ENCODE measurements around the gene C11orf42. TPM values are rescaled to one million over a fixed set of nuclear protein-coding genes. Genes with fewer than 3 reads are reported as not detected.
"Not testable (repeated sequence)": the region's sequence is repeated elsewhere in the genome, so short reads cannot be mapped to it uniquely, and the experiment has no call there.

Gene C11orf42
- total RNA-seq, 4 donors from 2014 or later = not detected

DNA sequence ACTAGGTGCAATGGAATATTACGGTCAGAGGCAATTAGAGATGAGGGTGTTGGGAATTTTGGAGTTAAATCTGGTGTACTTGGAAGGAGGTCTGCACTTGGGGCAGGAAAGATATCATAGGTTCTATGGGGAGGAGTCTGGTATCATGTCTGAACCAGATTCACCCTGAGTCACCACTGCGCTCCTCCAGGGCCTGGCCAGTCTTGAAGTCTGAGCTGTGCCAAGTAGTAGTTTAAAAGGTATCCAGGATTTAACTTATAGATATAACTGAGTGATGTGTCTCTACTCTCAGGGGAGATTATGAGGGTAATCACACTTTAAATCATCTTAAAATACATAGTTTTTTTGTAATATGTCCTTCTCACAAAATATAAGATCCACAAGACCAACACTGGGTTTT is 40.2 kb downstream of the C11orf42 start:
- no peaks in the 10 kb centered on the region for H3K36me3 ChIP-seq
- no peaks in the 10 kb centered on the region for H3K9me3 ChIP-seq
- DNase-seq = no peak
- H3K4me3 ChIP-seq = no peak overlapping the region
- TF ChIP-seq POLR2A (IDR thresholded peaks at IDR 0.05) = no peak
- TF ChIP-seq, protein P1, sequence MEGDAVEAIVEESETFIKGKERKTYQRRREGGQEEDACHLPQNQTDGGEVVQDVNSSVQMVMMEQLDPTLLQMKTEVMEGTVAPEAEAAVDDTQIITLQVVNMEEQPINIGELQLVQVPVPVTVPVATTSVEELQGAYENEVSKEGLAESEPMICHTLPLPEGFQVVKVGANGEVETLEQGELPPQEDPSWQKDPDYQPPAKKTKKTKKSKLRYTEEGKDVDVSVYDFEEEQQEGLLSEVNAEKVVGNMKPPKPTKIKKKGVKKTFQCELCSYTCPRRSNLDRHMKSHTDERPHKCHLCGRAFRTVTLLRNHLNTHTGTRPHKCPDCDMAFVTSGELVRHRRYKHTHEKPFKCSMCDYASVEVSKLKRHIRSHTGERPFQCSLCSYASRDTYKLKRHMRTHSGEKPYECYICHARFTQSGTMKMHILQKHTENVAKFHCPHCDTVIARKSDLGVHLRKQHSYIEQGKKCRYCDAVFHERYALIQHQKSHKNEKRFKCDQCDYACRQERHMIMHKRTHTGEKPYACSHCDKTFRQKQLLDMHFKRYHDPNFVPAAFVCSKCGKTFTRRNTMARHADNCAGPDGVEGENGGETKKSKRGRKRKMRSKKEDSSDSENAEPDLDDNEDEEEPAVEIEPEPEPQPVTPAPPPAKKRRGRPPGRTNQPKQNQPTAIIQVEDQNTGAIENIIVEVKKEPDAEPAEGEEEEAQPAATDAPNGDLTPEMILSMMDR (IDR thresholded peaks at IDR 0.05) = no peak
- H3K4me1 ChIP-seq = no peaks in the 10 kb centered on the region
- H3K27ac ChIP-seq = no peak overlapping the region
- no peaks in the 10 kb centered on the region for H3K27me3 ChIP-seq

DNA sequence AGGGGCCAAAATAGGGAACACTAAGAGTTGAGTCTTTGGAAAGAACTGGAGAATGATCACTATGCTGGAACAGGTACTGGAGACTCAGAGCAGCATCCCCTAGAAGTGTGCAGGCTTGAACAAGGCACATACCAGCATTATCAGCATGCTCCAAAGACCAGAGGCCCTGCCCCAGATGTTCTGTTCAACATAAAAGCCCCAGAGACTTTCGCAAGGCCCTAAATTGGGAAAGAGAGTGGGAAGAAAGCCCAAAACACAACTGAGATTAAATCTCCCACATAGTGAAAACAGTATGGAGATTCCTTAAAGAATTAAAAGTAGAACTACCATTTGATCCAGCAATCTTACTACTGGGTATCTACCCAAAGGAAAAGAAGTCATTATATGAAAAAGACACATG is 42.9 kb downstream of the C11orf42 start:
- no peak for DNase-seq
- no peak overlapping the region for H3K4me3 ChIP-seq
- no peaks in the 10 kb centered on the region for H3K36me3 ChIP-seq
- H3K9me3 ChIP-seq = no peaks in the 10 kb centered on the region
- no peaks in the 10 kb centered on the region for H3K4me1 ChIP-seq
- TF ChIP-seq POLR2A (IDR thresholded peaks at IDR 0.05) = no peak
- TF ChIP-seq, protein P1 (IDR thresholded peaks at IDR 0.05) = no peak
- H3K27me3 ChIP-seq = no peaks in the 10 kb centered on the region
- no peak overlapping the region for H3K27ac ChIP-seq

DNA sequence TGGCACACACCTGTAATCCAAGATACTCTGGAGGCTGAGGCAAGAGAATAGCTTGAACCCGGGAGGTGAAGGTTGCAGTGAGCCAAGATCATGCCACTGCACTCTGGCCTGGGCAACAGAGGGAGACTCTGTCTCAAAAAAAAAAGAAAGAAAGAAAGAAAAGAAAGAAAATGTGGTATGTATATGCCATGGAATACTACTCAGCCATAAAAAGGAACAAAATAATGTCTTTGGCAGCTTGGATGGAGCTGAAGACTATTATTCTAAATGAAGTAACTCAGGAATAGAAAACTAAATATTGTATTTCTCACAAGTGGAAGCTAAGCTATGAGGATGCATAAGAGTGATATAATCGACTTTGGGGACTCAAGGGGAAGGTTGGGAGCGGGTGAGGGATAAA is 43.5 kb downstream of the C11orf42 start:
- H3K27ac ChIP-seq, DNase-seq, H3K36me3 ChIP-seq, H3K27me3 ChIP-seq, H3K4me1 ChIP-seq, H3K4me3 ChIP-seq, H3K9me3 ChIP-seq: not testable (repeated sequence)

DNA sequence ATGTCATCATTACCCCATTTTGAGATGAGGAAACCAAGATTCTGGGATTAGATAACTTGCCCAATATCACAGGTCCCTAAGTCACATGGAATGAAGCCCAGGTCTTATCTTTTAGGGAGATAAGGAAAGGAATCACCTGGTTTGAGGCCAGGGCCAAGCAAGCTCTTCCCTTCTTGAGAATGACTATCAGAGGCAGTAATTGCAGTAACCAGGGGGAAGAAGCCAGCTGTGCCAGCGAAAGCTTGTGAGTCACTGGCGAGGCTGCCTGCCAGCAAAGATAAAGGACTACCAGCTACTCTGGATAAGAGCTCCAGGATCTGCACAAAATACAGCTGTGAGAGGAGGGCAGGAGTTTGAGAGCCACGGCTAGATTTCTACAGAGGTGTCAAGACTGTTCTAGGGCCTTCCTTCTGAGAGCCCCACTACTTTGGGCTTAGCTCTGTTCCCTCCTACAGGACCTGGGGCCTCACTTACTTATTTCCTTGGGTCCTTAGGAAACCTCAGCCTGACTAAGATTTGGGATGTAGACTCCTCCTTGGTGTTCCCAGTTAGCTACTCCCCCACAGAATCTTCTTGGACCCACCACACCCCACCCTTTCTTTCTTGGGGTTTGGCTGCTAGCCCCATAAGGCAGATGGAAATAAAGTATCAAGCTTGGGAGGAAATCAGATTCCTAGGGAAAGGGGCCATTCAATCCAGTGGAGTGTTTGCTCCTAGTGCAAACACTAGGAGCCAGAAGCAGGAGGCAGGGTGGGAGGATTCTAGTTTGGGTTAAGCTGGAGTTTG is 44.6 kb downstream of the C11orf42 start:
- Histone ChIP-seq H3K9me3 (no peaks in the 10 kb centered on the region), H3K4me1 (no peaks in the 10 kb centered on the region), H3K27ac (no peak overlapping the region), H3K27me3 (no peaks in the 10 kb centered on the region), H3K4me3 (no peak overlapping the region), H3K36me3 (no peaks in the 10 kb centered on the region)
- DNase-seq = peak in 1 of 3 donors; percentile 87
- TF ChIP-seq POLR2A (IDR thresholded peaks at IDR 0.05) = no peak
- TF ChIP-seq, protein P1 (IDR thresholded peaks at IDR 0.05) = no peak

DNA sequence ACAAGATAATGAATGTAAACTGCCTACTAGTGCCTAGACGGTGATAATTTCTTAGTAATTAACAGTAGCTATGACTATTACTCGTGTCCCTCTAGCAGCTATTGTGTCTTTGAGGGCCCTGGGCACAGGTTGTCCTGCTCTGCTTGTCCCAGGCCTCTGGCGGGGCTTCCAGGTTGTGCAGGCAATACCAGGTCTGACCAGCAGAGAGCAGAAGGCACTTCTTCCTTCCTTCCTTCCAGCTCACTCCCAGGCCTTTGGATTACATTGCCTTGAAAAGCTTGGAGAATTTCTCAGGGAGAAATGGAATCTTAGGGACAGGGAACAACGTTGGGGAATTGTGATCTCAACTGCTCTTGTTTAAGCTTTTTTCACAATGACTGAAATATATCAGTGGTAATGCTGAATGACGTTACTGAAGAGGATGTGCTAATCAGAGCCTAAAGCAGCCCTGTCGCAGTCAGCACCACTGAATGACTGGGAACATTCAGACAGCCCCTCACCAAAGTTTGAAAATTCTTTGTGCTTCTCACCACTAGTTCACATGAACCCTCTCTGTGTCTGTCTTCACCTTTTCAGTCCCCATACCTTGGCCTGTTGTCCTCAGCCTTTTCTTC is 45.9 kb downstream of the C11orf42 start:
- peak overlapping the region in 1 of 4 donors; percentile 7 for H3K27ac ChIP-seq
- H3K36me3 ChIP-seq = no peaks in the 10 kb centered on the region
- TF ChIP-seq, protein P1 (IDR thresholded peaks at IDR 0.05) = peak; percentile 26 to 98 (median 81)
- TF ChIP-seq POLR2A (IDR thresholded peaks at IDR 0.05) = no peak
- no peak overlapping the region for H3K4me3 ChIP-seq
- no peaks in the 10 kb centered on the region for H3K27me3 ChIP-seq
- no peaks in the 10 kb centered on the region for H3K9me3 ChIP-seq
- H3K4me1 ChIP-seq = no peaks in the 10 kb centered on the region
- DNase-seq = peak in 2 of 3 donors; percentile 77 to 84

DNA sequence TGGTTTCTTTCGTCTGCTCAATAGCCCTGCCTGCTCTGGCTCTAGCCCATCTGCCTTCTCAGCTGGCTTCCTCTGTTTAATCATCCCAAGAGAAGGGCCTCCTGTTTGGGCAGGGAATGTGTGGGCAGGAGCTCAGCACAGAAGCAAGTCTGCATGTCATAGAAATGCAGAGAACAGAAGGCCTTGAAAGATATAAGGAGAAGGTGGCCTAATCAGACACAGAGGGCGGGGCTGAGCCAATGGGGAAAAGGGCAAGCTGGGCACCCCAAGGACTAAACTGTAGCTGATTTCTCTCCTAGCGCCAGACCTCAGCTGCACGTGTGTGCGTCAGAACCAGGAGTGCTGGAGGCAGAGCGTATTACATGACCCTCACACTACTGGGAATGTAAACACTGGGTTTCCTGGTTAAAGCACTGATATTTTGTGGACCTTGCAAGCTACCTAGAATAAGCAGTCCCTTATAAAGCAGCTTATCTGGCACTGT is 46.7 kb downstream of the C11orf42 start:
- Histone ChIP-seq H3K27ac (peak overlapping the region in 2 of 4 donors; percentile 3 to 7), H3K4me3 (no peak overlapping the region), H3K9me3 (no peaks in the 10 kb centered on the region), H3K4me1 (no peaks in the 10 kb centered on the region), H3K36me3 (no peaks in the 10 kb centered on the region), H3K27me3 (no peaks in the 10 kb centered on the region)
- peak in 1 of 3 donors; percentile 49 for DNase-seq
- TF ChIP-seq POLR2A (IDR thresholded peaks at IDR 0.05) = no peak
- TF ChIP-seq, protein P1 (IDR thresholded peaks at IDR 0.05) = no peak
